ENCODE data around the gene SH3GLB1.
A peak's percentile ranks its signal among the peaks of the same experiment; 100 is the strongest.

The SH3GLB1 gene

GRCh38 chr1:86733340-86733739 is 29.0 kb downstream of the SH3GLB1 start:
- no peak for DNase-seq (ENCODE audit: low spot score)

GRCh38 chr1:86739648-86740509 is 35.5 kb downstream of the SH3GLB1 start:
- DNase-seq (ENCODE audit: low spot score): peak; percentile 24

GRCh38 chr1:86741947-86742572 is 37.7 kb downstream of the SH3GLB1 start:
- peak; percentile 52 for DNase-seq (ENCODE audit: low spot score)

GRCh38 chr1:86747304-86747703 is 42.9 kb downstream of the SH3GLB1 start:
- DNase-seq (ENCODE audit: low spot score): no peak

- no peak for DNase-seq (ENCODE audit: low spot score)
These were observed 44.4 kb downstream of the SH3GLB1 start for GRCh38 chr1:86748622-86749373.

GRCh38 chr1:86750076-86750475 is 45.7 kb downstream of the SH3GLB1 start:
- no peak for DNase-seq (ENCODE audit: low spot score)

GRCh38 chr1:86750530-86750929 is 46.2 kb downstream of the SH3GLB1 start:
- no peak for DNase-seq (ENCODE audit: low spot score)

- DNase-seq (ENCODE audit: low spot score): no peak
These were observed 47.5 kb downstream of the SH3GLB1 start for GRCh38 chr1:86751923-86752322.

GRCh38 chr1:86753700-86754099 is 49.3 kb downstream of the SH3GLB1 start:
- peak; percentile 25 for DNase-seq (ENCODE audit: low spot score)

- no peak for DNase-seq (ENCODE audit: low spot score)
These were observed 50.0 kb downstream of the SH3GLB1 start for GRCh38 chr1:86754265-86754974.

- no peak for DNase-seq (ENCODE audit: low spot score)
These were observed 51.7 kb downstream of the SH3GLB1 start for GRCh38 chr1:86756062-86756406.

- no peak for DNase-seq (ENCODE audit: low spot score)
These were observed 53.1 kb downstream of the SH3GLB1 start for GRCh38 chr1:86757272-86757984.

- DNase-seq (ENCODE audit: low spot score): no peak
These were observed 54.2 kb downstream of the SH3GLB1 start for GRCh38 chr1:86758570-86758969.

- DNase-seq (ENCODE audit: low spot score): no peak
These were observed 55.8 kb downstream of the SH3GLB1 start for GRCh38 chr1:86760199-86760598.

GRCh38 chr1:86762336-86762735 is 58.0 kb downstream of the SH3GLB1 start:
- no peak for DNase-seq (ENCODE audit: low spot score)

- DNase-seq (ENCODE audit: low spot score): no peak
These were observed 60.1 kb downstream of the SH3GLB1 start for GRCh38 chr1:86764523-86764922.

- DNase-seq (ENCODE audit: low spot score): no peak
These were observed 60.7 kb downstream of the SH3GLB1 start for GRCh38 chr1:86765073-86765472.

GRCh38 chr1:86765674-86766073 is 61.3 kb downstream of the SH3GLB1 start:
- DNase-seq (ENCODE audit: low spot score): no peak

GRCh38 chr1:86768554-86768953 is 64.2 kb downstream of the SH3GLB1 start:
- no peak for DNase-seq (ENCODE audit: low spot score)

- no peak for DNase-seq (ENCODE audit: low spot score)
These were observed 64.7 kb downstream of the SH3GLB1 start for GRCh38 chr1:86769065-86769464.

Data from CD4-positive, alpha-beta T cell treated with Interleukin-15 for 4 hours (primary cell).